Tibial artery (tissue), 4 donors: ENCODE measurements around the gene CNTNAP2.

ENCODE experiments used
- DNase-seq, 2 donors: peaks; one replicate each; pipeline ENCODE4 v3.0.0-alpha.2; 2019
- H3K27ac ChIP-seq, 2 donors: fragments of 200-600 bp; sonication (generic) in 1 of 2; 1 replicate in 1 of 2; 2 replicates in 1 of 2; pipeline ENCODE4 v1.5.1; 2018 to 2019; ENCODE audit warnings: mild to moderate bottlenecking in 1 of 2
- H3K27me3 ChIP-seq, 2 donors: fragments of 200-600 bp; sonication (generic) in 1 of 2; one replicate each; pipeline versions ENCODE4 v1.5.1 to v1.6.0; 2016 to 2019
- H3K36me3 ChIP-seq, 3 donors: fragments of 200-600 bp; sonication (generic) in 2 of 3; one replicate each; pipeline ENCODE4 v1.5.1; 2016 to 2019; ENCODE audit warnings: mild to moderate bottlenecking in 2 of 3
- H3K4me1 ChIP-seq, 4 donors: fragments of 200-600 bp; sonication (generic) in 2 of 4; 1 replicate in 3 of 4; 2 replicates in 1 of 4; pipeline ENCODE4 v1.5.1; 2016 to 2019
- H3K4me3 ChIP-seq, 2 donors: fragments of 200-600 bp; sonication (generic) in 1 of 2; 1 replicate in 1 of 2; 2 replicates in 1 of 2; pipeline ENCODE4 v1.5.1; 2018 to 2019; ENCODE audit warnings: mild to moderate bottlenecking in 2 of 2
- H3K9me3 ChIP-seq, 3 donors: fragments of 200-600 bp; sonication (generic) in 1 of 3; one replicate each; pipeline ENCODE4 v1.5.1; 2016 to 2019
- intact Hi-C: fragments of 100-400 bp; cut with DNase I; formaldehyde crosslinking; loops from one replicate; pipeline ENCODE4 v1.15.0; 2023; ENCODE audit warnings: low total_unique reads
- TF ChIP-seq, protein P1 (sequence below), 2 experiments: fragments of 200-600 bp in 1 of 2; fragments of 450-650 bp in 1 of 2; IDR thresholded peaks; one replicate each; pipeline ENCODE4 v1.5.1; 2017 to 2019; ENCODE audit warnings: antibody characterized with exemption in 2 of 2, mild to moderate bottlenecking in 1 of 2, moderate library complexity in 1 of 2

CNTNAP2 gene

DNA sequence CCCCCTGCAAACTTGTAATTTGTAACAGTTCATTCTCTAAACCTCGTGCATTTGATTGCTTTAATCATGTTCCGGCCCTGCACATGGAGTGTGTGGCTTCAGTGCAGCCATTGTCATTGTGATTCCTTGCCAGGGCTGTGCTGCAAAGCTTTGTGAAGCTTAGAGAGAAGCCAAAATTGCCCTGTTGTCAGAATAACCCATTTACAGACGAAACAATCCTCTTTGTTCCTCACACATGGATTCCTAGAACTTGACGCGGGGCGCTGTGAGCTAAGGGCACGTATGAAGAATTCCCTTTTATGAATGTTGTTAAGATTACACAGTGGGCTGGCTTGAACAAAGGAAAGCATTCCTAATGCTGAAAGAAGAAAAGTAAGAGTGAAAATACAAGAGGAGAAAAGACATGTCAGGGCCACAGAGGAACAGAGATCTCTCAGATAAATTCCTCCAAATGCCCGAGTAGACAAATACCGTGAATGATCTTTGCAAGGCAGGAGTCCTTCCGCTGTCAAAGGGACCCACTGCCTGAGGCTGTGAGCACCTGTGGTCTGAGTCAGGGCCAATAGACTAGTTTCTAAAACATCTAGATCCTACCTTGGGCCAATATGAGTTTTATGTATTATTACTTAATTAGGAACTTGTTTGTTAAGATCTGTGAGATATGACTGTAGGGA is 2268.5 kb downstream of the CNTNAP2 start:
- Histone ChIP-seq H3K27me3 (no peaks in the 10 kb centered on the region), H3K4me3 (no peak overlapping the region), H3K27ac (no peak overlapping the region), H3K9me3 (peaks cover 0 to 7% (median 0%) of the 10 kb centered on the region in 3 donors), H3K36me3 (no peaks in the 10 kb centered on the region), H3K4me1 (no peaks in the 10 kb centered on the region)
- intact Hi-C loops, result no loop called here
- no peak for DNase-seq
- TF ChIP-seq, protein P1, sequence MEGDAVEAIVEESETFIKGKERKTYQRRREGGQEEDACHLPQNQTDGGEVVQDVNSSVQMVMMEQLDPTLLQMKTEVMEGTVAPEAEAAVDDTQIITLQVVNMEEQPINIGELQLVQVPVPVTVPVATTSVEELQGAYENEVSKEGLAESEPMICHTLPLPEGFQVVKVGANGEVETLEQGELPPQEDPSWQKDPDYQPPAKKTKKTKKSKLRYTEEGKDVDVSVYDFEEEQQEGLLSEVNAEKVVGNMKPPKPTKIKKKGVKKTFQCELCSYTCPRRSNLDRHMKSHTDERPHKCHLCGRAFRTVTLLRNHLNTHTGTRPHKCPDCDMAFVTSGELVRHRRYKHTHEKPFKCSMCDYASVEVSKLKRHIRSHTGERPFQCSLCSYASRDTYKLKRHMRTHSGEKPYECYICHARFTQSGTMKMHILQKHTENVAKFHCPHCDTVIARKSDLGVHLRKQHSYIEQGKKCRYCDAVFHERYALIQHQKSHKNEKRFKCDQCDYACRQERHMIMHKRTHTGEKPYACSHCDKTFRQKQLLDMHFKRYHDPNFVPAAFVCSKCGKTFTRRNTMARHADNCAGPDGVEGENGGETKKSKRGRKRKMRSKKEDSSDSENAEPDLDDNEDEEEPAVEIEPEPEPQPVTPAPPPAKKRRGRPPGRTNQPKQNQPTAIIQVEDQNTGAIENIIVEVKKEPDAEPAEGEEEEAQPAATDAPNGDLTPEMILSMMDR (IDR thresholded peaks at IDR 0.05), result no peak

DNA sequence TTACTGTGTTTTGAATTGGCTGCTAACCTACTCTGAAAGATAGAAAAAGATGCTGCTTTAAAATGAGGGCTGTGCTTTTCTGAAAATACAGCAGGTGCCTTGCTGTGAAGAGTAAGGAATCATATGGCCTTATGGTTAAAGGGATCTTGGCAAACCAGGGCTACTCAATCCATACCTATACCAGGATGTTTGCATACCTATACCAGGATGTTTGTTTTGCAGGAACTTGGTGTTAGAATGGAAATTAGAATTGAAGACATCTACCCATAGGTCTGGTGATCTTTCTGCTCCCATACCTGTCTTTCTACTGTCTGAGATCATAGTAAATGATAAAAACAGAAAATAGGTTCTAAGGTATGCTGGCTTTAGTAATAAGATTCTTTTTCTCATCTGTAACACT is 2273.8 kb downstream of the CNTNAP2 start:
- intact Hi-C loops, result no loop called here
- no peak for DNase-seq
- Histone ChIP-seq H3K9me3 (no peaks in the 10 kb centered on the region), H3K36me3 (no peaks in the 10 kb centered on the region), H3K27me3 (peaks cover 0 to 1% of the 10 kb centered on the region in 2 donors), H3K27ac (no peak overlapping the region), H3K4me3 (no peak overlapping the region), H3K4me1 (no peaks in the 10 kb centered on the region)
- TF ChIP-seq, protein P1 (IDR thresholded peaks at IDR 0.05), result no peak

DNA sequence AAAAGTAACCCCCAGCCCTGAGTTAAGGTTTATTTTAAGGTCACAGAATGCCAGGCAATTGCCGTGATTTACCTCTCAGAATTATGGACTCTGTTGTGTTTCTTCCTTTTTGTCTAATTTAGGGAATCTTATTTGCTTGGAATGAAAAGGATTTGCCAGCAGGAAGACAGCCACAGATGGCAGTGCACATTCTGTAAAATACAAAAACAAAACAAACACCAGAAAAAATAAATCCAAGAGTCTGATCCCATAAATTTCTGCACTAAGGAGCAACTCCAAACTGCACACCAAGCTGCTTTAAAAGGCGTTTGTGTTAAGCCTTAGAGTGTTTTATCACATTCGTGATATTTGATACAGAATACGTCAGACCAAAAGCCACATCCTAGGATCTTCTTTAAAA is 2275.0 kb downstream of the CNTNAP2 start:
- Histone ChIP-seq H3K27me3 (peaks cover 0 to 12% of the 10 kb centered on the region in 2 donors), H3K27ac (no peak overlapping the region), H3K4me1 (no peaks in the 10 kb centered on the region), H3K36me3 (no peaks in the 10 kb centered on the region), H3K9me3 (no peaks in the 10 kb centered on the region), H3K4me3 (no peak overlapping the region)
- intact Hi-C loops, result no loop called here
- DNase-seq, result no peak
- TF ChIP-seq, protein P1 (IDR thresholded peaks at IDR 0.05), result no peak

DNA sequence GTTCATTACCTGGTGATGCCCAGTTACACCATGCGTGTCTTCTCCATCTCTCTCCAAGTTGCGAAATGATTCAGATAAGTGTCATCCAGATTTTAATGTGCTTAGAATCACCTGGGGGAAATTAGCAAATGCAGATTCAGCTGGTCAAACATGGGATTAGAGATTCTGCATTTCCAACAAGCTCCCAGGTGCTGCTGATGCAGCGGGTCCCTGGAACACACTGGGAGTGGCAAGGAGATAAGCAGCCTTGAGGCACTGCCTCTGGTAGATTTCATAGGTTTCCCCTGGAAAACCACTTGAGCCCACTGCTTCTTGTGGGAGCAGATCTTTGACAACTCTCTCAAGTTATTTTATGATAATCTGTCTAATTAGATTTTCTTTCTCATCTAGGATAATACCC is 2278.0 kb downstream of the CNTNAP2 start:
- intact Hi-C loops, result no loop called here
- DNase-seq, result no peak
- Histone ChIP-seq H3K4me1 (no peaks in the 10 kb centered on the region), H3K27me3 (peaks cover 0 to 17% of the 10 kb centered on the region in 2 donors), H3K36me3 (no peaks in the 10 kb centered on the region), H3K4me3 (no peak overlapping the region), H3K9me3 (no peaks in the 10 kb centered on the region), H3K27ac (no peak overlapping the region)
- TF ChIP-seq, protein P1 (IDR thresholded peaks at IDR 0.05), result no peak

DNA sequence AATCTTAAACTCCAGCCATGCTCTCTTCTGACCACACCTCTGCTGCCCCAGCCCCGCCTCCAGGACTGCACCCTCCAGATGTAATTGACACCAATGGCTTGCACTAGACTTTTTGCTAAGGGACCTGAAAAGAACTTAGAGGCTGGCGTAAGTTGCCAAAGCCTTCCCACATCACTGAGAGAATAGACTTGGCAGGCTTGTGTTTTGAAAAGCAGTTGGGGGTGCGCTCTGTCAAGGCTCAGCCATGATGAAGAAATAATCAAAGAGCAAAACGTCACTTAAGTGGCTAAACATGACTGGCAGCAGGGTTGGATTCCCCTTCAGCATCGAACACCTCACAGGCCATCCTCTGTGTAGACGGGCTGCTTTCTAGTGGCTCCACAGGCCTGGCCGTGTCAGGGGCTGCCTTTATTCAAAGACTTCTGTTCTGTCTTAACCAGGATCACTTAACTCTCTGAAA is 2278.8 kb downstream of the CNTNAP2 start:
- Histone ChIP-seq H3K9me3 (no peaks in the 10 kb centered on the region), H3K36me3 (no peaks in the 10 kb centered on the region), H3K4me3 (no peak overlapping the region), H3K4me1 (no peaks in the 10 kb centered on the region), H3K27me3 (peaks cover 0 to 24% of the 10 kb centered on the region in 2 donors), H3K27ac (no peak overlapping the region)
- intact Hi-C loops, result no loop called here
- TF ChIP-seq, protein P1 (IDR thresholded peaks at IDR 0.05), result no peak
- no peak for DNase-seq
